CD14-positive monocyte (primary cell): ENCODE data around the gene SBK2. TPM values are rescaled to one million over a fixed set of nuclear protein-coding genes. Genes with fewer than 3 reads are reported as not detected.

ENCODE experiments used
- DNase-seq, 3 donors: peaks; one replicate each; pipeline ENCODE4 v3.0.0-alpha.2; 2011 to 2022
- H2AFZ ChIP-seq: 2 replicates; pipeline ENCODE4 v1.6.0; 2012; ENCODE audit warnings: mild to moderate bottlenecking, low read depth, low read length, inconsistent platforms; ENCODE audit not compliant: insufficient read depth, poor library complexity, severe bottlenecking
- H3K27ac ChIP-seq, 2 donors: 1 replicate in 1 of 2; 2 replicates in 1 of 2; pipeline ENCODE4 v1.5.1; 2012 to 2013; ENCODE audit warnings: low read length in 2 of 2, control low read depth in 1 of 2, inconsistent platforms in 1 of 2, low read depth in 1 of 2, mild to moderate bottlenecking in 1 of 2
- H3K27me3 ChIP-seq, 2 donors: one replicate each; pipeline versions ENCODE4 v1.6.0 to v1.6.1; 2011 to 2013; ENCODE audit warnings: low read length in 2 of 2; ENCODE audit not compliant: control insufficient read depth in 2 of 2, insufficient read depth in 2 of 2
- H3K36me3 ChIP-seq, 2 donors: replicated peaks in 1 of 2; 1 replicate in 1 of 2; 2 replicates in 1 of 2; pipeline versions ENCODE4 v1.5.1 to v1.6.1; 2012 to 2013; ENCODE audit warnings: low read length in 2 of 2, control low read depth in 1 of 2, inconsistent platforms in 1 of 2, mild to moderate bottlenecking in 1 of 2; ENCODE audit not compliant: insufficient read depth in 2 of 2, control insufficient read depth in 1 of 2
- H3K4me1 ChIP-seq, 2 donors: 1 replicate in 1 of 2; 2 replicates in 1 of 2; pipeline versions ENCODE4 v1.5.1 to v1.6.1; 2012 to 2013; ENCODE audit warnings: low read length in 2 of 2, control low read depth in 1 of 2, inconsistent platforms in 1 of 2, mild to moderate bottlenecking in 1 of 2, moderate library complexity in 1 of 2; ENCODE audit not compliant: insufficient read depth in 2 of 2, control insufficient read depth in 1 of 2
- H3K4me2 ChIP-seq: replicated peaks from 2 replicates; pipeline ENCODE3; 2012; ENCODE audit warnings: low read length, moderate library complexity, mild to moderate bottlenecking; ENCODE audit not compliant: poor library complexity, severe bottlenecking; ENCODE audit errors: extremely low read depth
- H3K4me3 ChIP-seq, 3 experiments: fragments of 200-600 bp in 1 of 3; sonication (generic) in 1 of 3; replicated peaks in 1 of 3; 1 replicate in 2 of 3; 2 replicates in 1 of 3; pipeline ENCODE4 v1.5.1; 2011 to 2013; ENCODE audit warnings: low read length in 3 of 3, mild to moderate bottlenecking in 3 of 3, control low read depth in 2 of 3, low read depth in 2 of 3, inconsistent platforms in 1 of 3, moderate library complexity in 1 of 3
- H3K79me2 ChIP-seq: 2 replicates; pipeline ENCODE4 v1.6.0; 2012; ENCODE audit warnings: mild to moderate bottlenecking, control low read depth, inconsistent platforms, low read length, moderate library complexity; ENCODE audit not compliant: insufficient read depth
- H3K9ac ChIP-seq: 2 replicates; pipeline ENCODE4 v1.6.0; 2017; ENCODE audit warnings: low read length, mild to moderate bottlenecking; ENCODE audit not compliant: insufficient read depth, poor library complexity, severe bottlenecking
- H3K9me3 ChIP-seq, 2 donors: replicated peaks in 1 of 2; 1 replicate in 1 of 2; 2 replicates in 1 of 2; pipeline versions ENCODE4 v1.5.1 to v1.6.1; 2012 to 2013; ENCODE audit warnings: low read length in 2 of 2, control low read depth in 1 of 2; ENCODE audit not compliant: control insufficient read depth in 1 of 2, insufficient read depth in 1 of 2
- H4K20me1 ChIP-seq: 2 replicates; pipeline ENCODE4 v1.6.0; 2012; ENCODE audit warnings: mild to moderate bottlenecking, low read length, control low read depth, moderate library complexity; ENCODE audit not compliant: insufficient read depth
- H3K27ac Mint-ChIP-seq, 7 donors: one replicate each; pipeline ENCODE4 v1.8.0; 2020; ENCODE audit warnings: mild to moderate bottlenecking in 7 of 7, mixed read lengths in 7 of 7, moderate library complexity in 6 of 7, inconsistent platforms in 2 of 7
- H3K27me3 Mint-ChIP-seq, 3 donors: one replicate each; pipeline ENCODE4 v1.8.0; 2021 to 2022; ENCODE audit warnings: low read depth in 3 of 3, mild to moderate bottlenecking in 3 of 3, mixed read lengths in 3 of 3, moderate library complexity in 3 of 3, inconsistent platforms in 1 of 3
- H3K36me3 Mint-ChIP-seq, 2 donors: one replicate each; pipeline ENCODE4 v1.8.0; 2020; ENCODE audit warnings: mixed read lengths in 2 of 2, inconsistent platforms in 1 of 2, mild to moderate bottlenecking in 1 of 2
- H3K4me1 Mint-ChIP-seq: one replicate; pipeline ENCODE4 v1.8.0; 2020; ENCODE audit warnings: mild to moderate bottlenecking, mixed read lengths
- H3K4me3 Mint-ChIP-seq, 2 donors: one replicate each; pipeline ENCODE4 v1.8.0; 2020; ENCODE audit warnings: mild to moderate bottlenecking in 2 of 2, mixed read lengths in 2 of 2, moderate library complexity in 1 of 2
- H3K9me3 Mint-ChIP-seq, 7 donors: one replicate each; pipeline ENCODE4 v1.8.0; 2020 to 2022; ENCODE audit warnings: mixed read lengths in 7 of 7, mild to moderate bottlenecking in 6 of 7, moderate library complexity in 6 of 7, inconsistent platforms in 2 of 7
- CTCF ChIP-seq: fragments of 200-600 bp; IDR thresholded peaks from one replicate; pipeline ENCODE4 v1.8.0; 2022; ENCODE audit warnings: antibody characterized with exemption, mild to moderate bottlenecking
- WGBS: methylation state at CpG from one replicate; pipeline ENCODE4 v1.1.5; 2013; ENCODE audit warnings: missing lambda C conversion rate; ENCODE audit not compliant: insufficient coverage; 5-methylcytosine and 5-hydroxymethylcytosine counted together
- intact Hi-C, 2 donors: fragments of 100-400 bp; cut with micrococcal nuclease; formaldehyde crosslinking; loops; one replicate each; pipeline versions ENCODE4 v1.15.0 to v1.15.1; 2023
- polyA plus RNA-seq, 3 donors: library from polyadenylated mRNA; depleted of rRNA in 1 of 3; unstranded in 2 of 3; stranded (reverse) in 1 of 3; fragments of 300-500 nt in 2 of 3; fragments of >200 nt in 1 of 3; fragmentation: Illumina TruSeq in 2 of 3; gene quantifications; 1 replicate in 2 of 3; 2 replicates in 1 of 3; pipeline ENCODE4 v1.2.3, GENCODE V29; 2012 to 2021

SBK2 gene
- polyA plus RNA-seq, 3 donors: not detected

GRCh38 chr19:55481148-55481793, 55.7 kb downstream of the SBK2 start:
- peaks cover 23% of the 10 kb centered on the region for H3K79me2 ChIP-seq
- peaks cover 16 to 25% of the 10 kb centered on the region in 2 donors for H3K36me3 ChIP-seq
- peaks cover 47% of the 10 kb centered on the region for H4K20me1 ChIP-seq
- Mint-ChIP-seq H3K36me3 (peaks cover 19 to 24% of the 10 kb centered on the region in 2 donors), H3K4me3 (no peak overlapping the region), H3K27ac (peak overlapping the region in 1 of 7 donors; percentile 48), H3K9me3 (peaks cover 0 to 2% (median 0%) of the 10 kb centered on the region in 7 donors), H3K27me3 (peaks cover 2 to 20% (median 7%) of the 10 kb centered on the region in 3 donors), H3K4me1 (peaks cover 34% of the 10 kb centered on the region)
- no peak overlapping the region for H3K27ac ChIP-seq
- H2AFZ ChIP-seq: no peak overlapping the region
- no peak overlapping the region for H3K4me3 ChIP-seq
- peaks cover 23 to 32% of the 10 kb centered on the region in 2 donors for H3K4me1 ChIP-seq
- H3K4me2 ChIP-seq: no peak overlapping the region
- H3K9me3 ChIP-seq: no peaks in the 10 kb centered on the region
- intact Hi-C loops: no loop called here
- H3K27me3 ChIP-seq: no peaks in the 10 kb centered on the region
- DNase-seq: no peak
- TF ChIP-seq CTCF: no peak
- H3K9ac ChIP-seq: no peak overlapping the region
- WGBS: 98% methylated on average over 42 of the region's 52 CpGs

GRCh38 chr19:55479451-55480230, 57.3 kb downstream of the SBK2 start:
- no peak overlapping the region for H3K27ac ChIP-seq

More at GRCh38 chr19:55479451-55480230, 57.3 kb downstream of the SBK2 start:
- Histone ChIP-seq H3K4me3 (no peak overlapping the region), H3K79me2 (peaks cover 23% of the 10 kb centered on the region), H3K9ac (no peak overlapping the region), H2AFZ (no peak overlapping the region), H3K36me3 (peaks cover 16 to 25% of the 10 kb centered on the region in 2 donors), H3K27me3 (no peaks in the 10 kb centered on the region), H3K4me1 (peaks cover 23 to 31% of the 10 kb centered on the region in 2 donors), H4K20me1 (peaks cover 47% of the 10 kb centered on the region), H3K4me2 (no peak overlapping the region), H3K9me3 (no peaks in the 10 kb centered on the region)
- Mint-ChIP-seq H3K27ac (peak overlapping the region in 2 of 7 donors; percentile 39 to 52), H3K36me3 (peaks cover 19 to 24% of the 10 kb centered on the region in 2 donors), H3K27me3 (peaks cover 0 to 6% (median 2%) of the 10 kb centered on the region in 3 donors), H3K4me3 (peak overlapping the region in 1 of 2 donors; percentile 56), H3K4me1 (peaks cover 39% of the 10 kb centered on the region), H3K9me3 (peaks cover 0 to 2% (median 0%) of the 10 kb centered on the region in 7 donors)
- TF ChIP-seq CTCF: no peak
- no peak for DNase-seq
- WGBS: 86% methylated on average over 12 of the region's 15 CpGs
- intact Hi-C loops: no loop called here
